ENCODE data around the gene LIN37.

The LIN37 gene

GRCh38 chr19:35727053-35727955, 21.1 kb upstream of the LIN37 start:
- Mint-ChIP-seq H3K4me3 (no peak overlapping the region), H3K4me1 (peaks cover 21% of the 10 kb centered on the region), H3K9me3 (no peaks in the 10 kb centered on the region), H3K36me3 (peaks cover 100% of the 10 kb centered on the region), H3K27ac (peak overlapping the region; percentile 82)
- ATAC-seq = no peak
- DNase-seq (ENCODE audit: low spot score in 2 of 2) = no peak

- DNase-seq (ENCODE audit: low spot score in 2 of 2) (no peak), ATAC-seq (no peak)
- Mint-ChIP-seq H3K36me3 (peaks cover 100% of the 10 kb centered on the region), H3K27ac (peak overlapping the region; percentile 82), H3K4me3 (no peak overlapping the region), H3K4me1 (peaks cover 16% of the 10 kb centered on the region), H3K9me3 (no peaks in the 10 kb centered on the region)
These were observed 20.2 kb upstream of the LIN37 start for GRCh38 chr19:35727956-35728706.

GRCh38 chr19:35729021-35729420, 19.4 kb upstream of the LIN37 start:
- no peak for ATAC-seq

GRCh38 chr19:35729763-35730162, 18.6 kb upstream of the LIN37 start:
- H3K4me1 Mint-ChIP-seq = peaks cover 28% of the 10 kb centered on the region
- no peaks in the 10 kb centered on the region for H3K9me3 Mint-ChIP-seq
- H3K36me3 Mint-ChIP-seq = peaks cover 100% of the 10 kb centered on the region
- no peak for ATAC-seq
- H3K4me3 Mint-ChIP-seq = no peak overlapping the region
- peak overlapping the region; percentile 20 for H3K27ac Mint-ChIP-seq
- DNase-seq (ENCODE audit: low spot score in 2 of 2) = no peak

More at GRCh38 chr19:35729021-35729420, 19.4 kb upstream of the LIN37 start:
- peaks cover 100% of the 10 kb centered on the region for H3K36me3 Mint-ChIP-seq
- H3K4me1 Mint-ChIP-seq = peaks cover 20% of the 10 kb centered on the region
- H3K4me3 Mint-ChIP-seq = no peak overlapping the region
- DNase-seq (ENCODE audit: low spot score in 2 of 2) = no peak
- H3K9me3 Mint-ChIP-seq = no peaks in the 10 kb centered on the region
- H3K27ac Mint-ChIP-seq = no peak overlapping the region

GRCh38 chr19:35730326-35730725, 18.1 kb upstream of the LIN37 start:
- Mint-ChIP-seq H3K4me1 (peaks cover 32% of the 10 kb centered on the region), H3K27ac (no peak overlapping the region), H3K36me3 (peaks cover 100% of the 10 kb centered on the region), H3K9me3 (no peaks in the 10 kb centered on the region), H3K4me3 (no peak overlapping the region)
- ATAC-seq = no peak
- DNase-seq (ENCODE audit: low spot score in 2 of 2) = no peak

- H3K4me1 Mint-ChIP-seq = peaks cover 31% of the 10 kb centered on the region
- no peak for DNase-seq (ENCODE audit: low spot score in 2 of 2)
- ATAC-seq = no peak
- no peaks in the 10 kb centered on the region for H3K9me3 Mint-ChIP-seq
- H3K4me3 Mint-ChIP-seq = no peak overlapping the region
- H3K27ac Mint-ChIP-seq = peak overlapping the region; percentile 64
- peaks cover 100% of the 10 kb centered on the region for H3K36me3 Mint-ChIP-seq
These were observed 17.0 kb upstream of the LIN37 start for GRCh38 chr19:35731353-35731752.

- peaks cover 36% of the 10 kb centered on the region for H3K4me1 Mint-ChIP-seq
- H3K4me3 Mint-ChIP-seq = no peak overlapping the region
- ATAC-seq = no peak
- no peaks in the 10 kb centered on the region for H3K9me3 Mint-ChIP-seq
- H3K36me3 Mint-ChIP-seq = peaks cover 100% of the 10 kb centered on the region
- DNase-seq (ENCODE audit: low spot score in 2 of 2) = no peak
- peak overlapping the region; percentile 29 for H3K27ac Mint-ChIP-seq
These were observed 16.5 kb upstream of the LIN37 start for GRCh38 chr19:35731779-35732405.

- peaks cover 41% of the 10 kb centered on the region for H3K4me1 Mint-ChIP-seq
- no peak overlapping the region for H3K4me3 Mint-ChIP-seq
- peak overlapping the region; percentile 29 for H3K27ac Mint-ChIP-seq
- DNase-seq (ENCODE audit: low spot score in 2 of 2) (no peak), ATAC-seq (no peak)
- peaks cover 100% of the 10 kb centered on the region for H3K36me3 Mint-ChIP-seq
- H3K9me3 Mint-ChIP-seq = no peaks in the 10 kb centered on the region
These were observed 15.7 kb upstream of the LIN37 start for GRCh38 chr19:35732540-35733179.

GRCh38 chr19:35733180-35734125, 14.9 kb upstream of the LIN37 start:
- H3K36me3 Mint-ChIP-seq = peaks cover 100% of the 10 kb centered on the region
- ATAC-seq = no peak
- DNase-seq (ENCODE audit: low spot score in 2 of 2) = no peak
- H3K4me1 Mint-ChIP-seq = peaks cover 43% of the 10 kb centered on the region
- no peak overlapping the region for H3K4me3 Mint-ChIP-seq
- no peaks in the 10 kb centered on the region for H3K9me3 Mint-ChIP-seq
- peak overlapping the region; percentile 81 for H3K27ac Mint-ChIP-seq

GRCh38 chr19:35734273-35734672, 14.1 kb upstream of the LIN37 start:
- H3K36me3 Mint-ChIP-seq = peaks cover 100% of the 10 kb centered on the region
- peak overlapping the region; percentile 81 for H3K27ac Mint-ChIP-seq
- no peak for ATAC-seq
- DNase-seq (ENCODE audit: low spot score in 2 of 2) = no peak
- H3K9me3 Mint-ChIP-seq = no peaks in the 10 kb centered on the region
- peaks cover 51% of the 10 kb centered on the region for H3K4me1 Mint-ChIP-seq
- no peak overlapping the region for H3K4me3 Mint-ChIP-seq

- peak overlapping the region; percentile 81 for H3K27ac Mint-ChIP-seq
- H3K9me3 Mint-ChIP-seq = no peaks in the 10 kb centered on the region
- no peak overlapping the region for H3K4me3 Mint-ChIP-seq
- no peak for DNase-seq (ENCODE audit: low spot score in 2 of 2)
- H3K36me3 Mint-ChIP-seq = peaks cover 100% of the 10 kb centered on the region
- peaks cover 57% of the 10 kb centered on the region for H3K4me1 Mint-ChIP-seq
- no peak for ATAC-seq
These were observed 13.5 kb upstream of the LIN37 start for GRCh38 chr19:35734889-35735288.

- Mint-ChIP-seq H3K4me3 (no peak overlapping the region), H3K9me3 (no peaks in the 10 kb centered on the region), H3K36me3 (peaks cover 99% of the 10 kb centered on the region), H3K27ac (peak overlapping the region; percentile 81), H3K4me1 (peaks cover 54% of the 10 kb centered on the region)
- no peak for ATAC-seq
- DNase-seq (ENCODE audit: low spot score in 2 of 2) = no peak
These were observed 11.2 kb upstream of the LIN37 start for GRCh38 chr19:35736913-35737886.

All from stimulated activated effector memory CD8-positive, alpha-beta T cell treated with anti-CD3 and anti-CD28 coated beads, Interleukin-12 subunit alpha, Interleukin-12 subunit beta, amount 100 ng/mL, for 72 hours (primary cell).